ENCODE measurements around the gene CYP1A2. TPM values are rescaled to one million over a fixed set of nuclear protein-coding genes. Genes with fewer than 3 reads are reported as not detected.
"Not testable (repeated sequence)": the region's sequence is repeated elsewhere in the genome, so short reads cannot be mapped to it uniquely, and the experiment has no call there.

CYP1A2 gene
- total RNA-seq, 2 experiments from 2014 or later, result not detected

GRCh38 chr15:74728699-74729098 lies 19.9 kb upstream of the CYP1A2 start:
- H3K9me3 Mint-ChIP-seq, H3K36me3 Mint-ChIP-seq, H3K4me3 Mint-ChIP-seq, H3K27ac Mint-ChIP-seq, DNase-seq: not testable (repeated sequence)
- peaks cover 13% of the 10 kb centered on the region for H3K4me1 Mint-ChIP-seq
- H3K27me3 Mint-ChIP-seq, result peaks cover 25% of the 10 kb centered on the region

GRCh38 chr15:74729372-74729771 lies 19.3 kb upstream of the CYP1A2 start:
- peaks cover 30% of the 10 kb centered on the region for H3K27me3 Mint-ChIP-seq
- H3K4me3 Mint-ChIP-seq, H3K9me3 Mint-ChIP-seq, H3K27ac Mint-ChIP-seq, DNase-seq, H3K36me3 Mint-ChIP-seq: not testable (repeated sequence)
- H3K4me1 Mint-ChIP-seq, result peaks cover 13% of the 10 kb centered on the region

- no peak overlapping the region for H3K27ac Mint-ChIP-seq
- no peak for DNase-seq
- no peak overlapping the region for H3K4me3 Mint-ChIP-seq
- peaks cover 5% of the 10 kb centered on the region for H3K36me3 Mint-ChIP-seq
- H3K9me3 Mint-ChIP-seq, result no peaks in the 10 kb centered on the region
- peaks cover 41% of the 10 kb centered on the region for H3K27me3 Mint-ChIP-seq
- H3K4me1 Mint-ChIP-seq, result peaks cover 10% of the 10 kb centered on the region
Observed at GRCh38 chr15:74730619-74731316, 17.9 kb upstream of the CYP1A2 start.

GRCh38 chr15:74732846-74733245 lies 15.8 kb upstream of the CYP1A2 start:
- Mint-ChIP-seq H3K27ac (no peak overlapping the region), H3K4me3 (no peak overlapping the region), H3K36me3 (peaks cover 6% of the 10 kb centered on the region), H3K4me1 (peaks cover 4% of the 10 kb centered on the region), H3K9me3 (peaks cover 7% of the 10 kb centered on the region), H3K27me3 (peaks cover 46% of the 10 kb centered on the region)
- DNase-seq, result no peak

GRCh38 chr15:74733269-74733668 lies 15.4 kb upstream of the CYP1A2 start:
- H3K9me3 Mint-ChIP-seq, result peaks cover 11% of the 10 kb centered on the region
- no peak overlapping the region for H3K27ac Mint-ChIP-seq
- peaks cover 46% of the 10 kb centered on the region for H3K27me3 Mint-ChIP-seq
- no peak for DNase-seq
- peaks cover 8% of the 10 kb centered on the region for H3K4me1 Mint-ChIP-seq
- peaks cover 11% of the 10 kb centered on the region for H3K36me3 Mint-ChIP-seq
- H3K4me3 Mint-ChIP-seq, result no peak overlapping the region

- peaks cover 10% of the 10 kb centered on the region for H3K4me1 Mint-ChIP-seq
- H3K9me3 Mint-ChIP-seq, result peaks cover 14% of the 10 kb centered on the region
- DNase-seq, result no peak
- no peak overlapping the region for H3K4me3 Mint-ChIP-seq
- H3K36me3 Mint-ChIP-seq, result peaks cover 11% of the 10 kb centered on the region
- H3K27me3 Mint-ChIP-seq, result peaks cover 48% of the 10 kb centered on the region
- no peak overlapping the region for H3K27ac Mint-ChIP-seq
Observed at GRCh38 chr15:74735305-74735704, 13.3 kb upstream of the CYP1A2 start.

GRCh38 chr15:74738239-74738638 lies 10.4 kb upstream of the CYP1A2 start:
- not testable (repeated sequence) for H3K4me1 Mint-ChIP-seq, H3K27ac Mint-ChIP-seq, H3K4me3 Mint-ChIP-seq, DNase-seq
- Mint-ChIP-seq H3K36me3 (peaks cover 11% of the 10 kb centered on the region), H3K9me3 (peaks cover 19% of the 10 kb centered on the region), H3K27me3 (peaks cover 44% of the 10 kb centered on the region)

GRCh38 chr15:74742422-74742821 lies 6.2 kb upstream of the CYP1A2 start:
- H3K4me3 Mint-ChIP-seq, result no peak overlapping the region
- H3K4me1 Mint-ChIP-seq, result peaks cover 6% of the 10 kb centered on the region
- DNase-seq, result no peak
- H3K36me3 Mint-ChIP-seq, result peaks cover 6% of the 10 kb centered on the region
- peaks cover 15% of the 10 kb centered on the region for H3K27me3 Mint-ChIP-seq
- H3K9me3 Mint-ChIP-seq, result peaks cover 16% of the 10 kb centered on the region
- no peak overlapping the region for H3K27ac Mint-ChIP-seq

GRCh38 chr15:74746389-74746788 lies 2.3 kb upstream of the CYP1A2 start:
- DNase-seq, result no peak
- Mint-ChIP-seq H3K4me1 (no peaks in the 10 kb centered on the region), H3K27me3 (no peaks in the 10 kb centered on the region), H3K4me3 (no peak overlapping the region), H3K36me3 (no peaks in the 10 kb centered on the region), H3K9me3 (peaks cover 5% of the 10 kb centered on the region), H3K27ac (no peak overlapping the region)

- no peak for DNase-seq
- H3K4me1 Mint-ChIP-seq, result no peaks in the 10 kb centered on the region
- no peaks in the 10 kb centered on the region for H3K27me3 Mint-ChIP-seq
- no peaks in the 10 kb centered on the region for H3K9me3 Mint-ChIP-seq
- no peak overlapping the region for H3K4me3 Mint-ChIP-seq
- H3K36me3 Mint-ChIP-seq, result no peaks in the 10 kb centered on the region
- no peak overlapping the region for H3K27ac Mint-ChIP-seq
Observed at GRCh38 chr15:74749832-74750231, 1.2 kb downstream of the CYP1A2 start.

GRCh38 chr15:74750751-74751150 lies 2.1 kb downstream of the CYP1A2 start:
- Mint-ChIP-seq H3K36me3 (no peaks in the 10 kb centered on the region), H3K9me3 (no peaks in the 10 kb centered on the region), H3K27me3 (no peaks in the 10 kb centered on the region), H3K4me3 (no peak overlapping the region), H3K4me1 (no peaks in the 10 kb centered on the region), H3K27ac (no peak overlapping the region)
- DNase-seq, result no peak

- no peaks in the 10 kb centered on the region for H3K4me1 Mint-ChIP-seq
- no peak overlapping the region for H3K27ac Mint-ChIP-seq
- no peak for DNase-seq
- H3K27me3 Mint-ChIP-seq, result no peaks in the 10 kb centered on the region
- no peaks in the 10 kb centered on the region for H3K9me3 Mint-ChIP-seq
- no peak overlapping the region for H3K4me3 Mint-ChIP-seq
- no peaks in the 10 kb centered on the region for H3K36me3 Mint-ChIP-seq
Observed at GRCh38 chr15:74752011-74752410, 3.4 kb downstream of the CYP1A2 start.

- Mint-ChIP-seq H3K36me3 (no peaks in the 10 kb centered on the region), H3K9me3 (no peaks in the 10 kb centered on the region), H3K27ac (no peak overlapping the region), H3K4me3 (no peak overlapping the region), H3K27me3 (no peaks in the 10 kb centered on the region), H3K4me1 (no peaks in the 10 kb centered on the region)
- DNase-seq, result no peak
Observed at GRCh38 chr15:74752531-74752930, 3.9 kb downstream of the CYP1A2 start.

GRCh38 chr15:74754593-74755215 lies 6.1 kb downstream of the CYP1A2 start:
- Mint-ChIP-seq H3K4me3 (no peak overlapping the region), H3K27me3 (no peaks in the 10 kb centered on the region), H3K27ac (no peak overlapping the region), H3K4me1 (no peaks in the 10 kb centered on the region), H3K36me3 (no peaks in the 10 kb centered on the region), H3K9me3 (no peaks in the 10 kb centered on the region)
- DNase-seq, result no peak

- Mint-ChIP-seq H3K4me1 (peaks cover 16% of the 10 kb centered on the region), H3K27ac (no peak overlapping the region), H3K36me3 (no peaks in the 10 kb centered on the region), H3K9me3 (no peaks in the 10 kb centered on the region), H3K27me3 (peaks cover 4% of the 10 kb centered on the region), H3K4me3 (no peak overlapping the region)
- no peak for DNase-seq
Observed at GRCh38 chr15:74758736-74759135, 10.1 kb downstream of the CYP1A2 start.

GRCh38 chr15:74762791-74763150 lies 14.1 kb downstream of the CYP1A2 start:
- H3K4me3 Mint-ChIP-seq, result no peak overlapping the region
- no peak for DNase-seq
- H3K9me3 Mint-ChIP-seq, result no peaks in the 10 kb centered on the region
- H3K36me3 Mint-ChIP-seq, result no peaks in the 10 kb centered on the region
- H3K4me1 Mint-ChIP-seq, result peaks cover 16% of the 10 kb centered on the region
- peaks cover 4% of the 10 kb centered on the region for H3K27me3 Mint-ChIP-seq
- peak overlapping the region; percentile 85 for H3K27ac Mint-ChIP-seq

Data from activated naive CD8-positive, alpha-beta T cell treated with anti-CD3 and anti-CD28 coated beads for 36 hours (primary cell).